Activated T-cell treated with anti-CD3 and anti-CD28 coated beads for 48 hours (primary cell): ENCODE data around the gene UPF2.
"Not testable (repeated sequence)": the region's sequence is repeated elsewhere in the genome, so short reads cannot be mapped to it uniquely, and the experiment has no call there.

Source experiments
- DNase-seq: peaks from one replicate; pipeline ENCODE4 v3.0.0-alpha.2; 2020; ENCODE audit warnings: low read depth

Gene UPF2

GRCh38 chr10:11901833-11902475 is 140.7 kb downstream of the UPF2 start:
- DNase-seq: no peak

- DNase-seq: no peak
Observed at GRCh38 chr10:11901454-11901832, 141.2 kb downstream of the UPF2 start.

GRCh38 chr10:11901036-11901301 is 141.6 kb downstream of the UPF2 start:
- no peak for DNase-seq

- no peak for DNase-seq
Observed at GRCh38 chr10:11899067-11899876, 143.3 kb downstream of the UPF2 start.

- DNase-seq: no peak
Observed at GRCh38 chr10:11898372-11899066, 144.1 kb downstream of the UPF2 start.

DNA sequence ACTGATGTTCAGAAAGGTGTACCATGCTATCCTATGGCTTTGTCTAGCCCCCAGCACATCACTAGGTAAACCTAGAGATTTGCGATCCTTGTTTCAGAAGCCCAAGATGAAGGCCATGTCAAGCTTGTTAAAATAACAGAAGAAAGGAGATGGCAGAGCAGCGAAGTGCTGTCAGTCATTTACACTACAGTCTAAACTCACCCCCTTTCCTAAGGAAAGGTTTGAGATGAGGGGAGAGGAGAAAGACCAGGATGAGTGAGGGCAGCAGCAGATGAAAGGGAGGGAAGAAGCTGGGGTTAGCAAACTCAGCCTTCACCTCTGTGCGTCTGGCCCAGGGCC is 144.6 kb downstream of the UPF2 start:
- DNase-seq: no peak

- DNase-seq: no peak
Observed at GRCh38 chr10:11896549-11897200, 145.9 kb downstream of the UPF2 start.

DNA sequence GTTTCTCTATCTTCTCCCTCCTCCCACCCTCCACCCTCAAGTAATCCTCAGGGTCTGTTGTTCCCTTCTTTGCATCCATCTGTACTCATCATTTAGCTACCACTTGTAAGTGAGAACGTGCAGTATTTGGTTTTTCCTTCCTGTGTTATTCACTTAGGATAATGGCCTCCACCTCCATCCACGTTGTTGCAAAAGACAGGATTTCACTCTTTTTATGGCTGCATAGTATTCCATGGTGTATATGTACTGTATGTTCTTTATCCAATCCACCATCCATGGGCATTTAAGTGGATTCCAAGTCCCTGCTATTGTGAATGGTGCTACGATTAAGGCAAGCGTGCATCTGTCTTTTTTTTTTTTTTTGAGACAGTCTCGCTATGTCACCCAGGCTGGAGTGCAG is 147.0 kb downstream of the UPF2 start:
- DNase-seq: no peak

- no peak for DNase-seq
Observed at GRCh38 chr10:11895108-11895466, 147.5 kb downstream of the UPF2 start.

GRCh38 chr10:11894381-11895107 is 148.1 kb downstream of the UPF2 start:
- no peak for DNase-seq

GRCh38 chr10:11893749-11894278 is 148.8 kb downstream of the UPF2 start:
- no peak for DNase-seq

GRCh38 chr10:11891776-11892486 is 150.7 kb downstream of the UPF2 start:
- DNase-seq: no peak

GRCh38 chr10:11889263-11889662 is 153.3 kb downstream of the UPF2 start:
- DNase-seq: not testable (repeated sequence)

DNA sequence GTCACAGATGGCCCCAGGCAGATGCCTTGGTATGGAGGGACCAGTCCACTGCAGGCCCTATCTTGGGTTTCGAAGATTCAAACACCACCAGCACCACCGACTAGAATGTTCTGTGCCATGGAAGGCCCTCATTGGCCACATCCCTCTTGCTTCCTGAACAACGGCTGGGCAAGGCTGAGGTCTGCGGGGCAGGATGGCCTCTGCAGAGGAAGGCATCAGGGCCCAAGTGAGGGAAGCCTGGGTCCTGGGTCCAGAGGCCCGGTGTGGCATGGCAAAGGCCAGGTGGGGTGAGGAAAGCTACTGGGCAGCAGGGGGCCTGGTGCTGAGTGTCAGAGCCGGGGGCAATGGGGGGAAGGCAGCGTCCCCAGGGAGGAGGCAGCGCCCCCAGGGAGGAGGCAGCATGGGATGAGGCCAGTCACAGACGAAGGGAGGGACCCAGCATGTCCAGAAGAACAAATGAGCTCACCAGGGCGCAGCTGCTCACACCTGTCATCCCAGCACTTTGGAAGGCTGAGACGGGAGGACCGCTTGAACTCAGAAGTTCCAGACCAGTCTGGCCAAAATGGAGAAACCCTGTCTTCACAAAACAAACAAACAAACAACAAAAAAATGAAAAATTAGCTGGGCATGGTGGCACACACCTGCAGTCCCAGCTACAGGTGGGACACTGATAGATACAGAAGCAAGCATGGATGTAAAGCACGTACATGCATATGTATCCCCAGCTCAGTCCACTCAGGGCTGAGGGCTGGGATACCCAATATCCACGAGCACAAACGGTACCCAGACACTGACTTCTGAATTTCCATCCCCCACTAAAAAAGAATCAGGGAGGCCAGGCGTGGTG is 155.0 kb downstream of the UPF2 start:
- DNase-seq: no peak

DNA sequence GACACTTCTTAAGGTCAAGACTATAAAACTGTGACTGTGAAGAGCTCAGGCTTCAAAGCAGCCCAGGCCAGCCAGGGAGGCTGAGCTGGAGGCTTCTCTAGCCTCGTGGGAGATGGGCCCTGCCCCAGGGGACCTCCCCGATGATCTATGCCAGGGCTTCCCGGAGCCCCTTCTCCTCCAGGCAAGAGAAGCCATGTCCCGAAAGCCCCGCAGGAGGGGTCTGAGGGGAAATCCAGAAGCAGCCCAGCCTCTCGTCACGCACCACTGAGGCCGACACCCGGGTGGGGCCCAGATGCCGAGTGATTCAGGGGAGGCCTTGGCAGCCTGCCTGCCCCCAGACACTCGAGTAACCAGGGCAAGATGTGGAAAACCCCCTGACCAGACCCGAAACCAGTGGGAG is 155.8 kb downstream of the UPF2 start:
- no peak for DNase-seq

DNA sequence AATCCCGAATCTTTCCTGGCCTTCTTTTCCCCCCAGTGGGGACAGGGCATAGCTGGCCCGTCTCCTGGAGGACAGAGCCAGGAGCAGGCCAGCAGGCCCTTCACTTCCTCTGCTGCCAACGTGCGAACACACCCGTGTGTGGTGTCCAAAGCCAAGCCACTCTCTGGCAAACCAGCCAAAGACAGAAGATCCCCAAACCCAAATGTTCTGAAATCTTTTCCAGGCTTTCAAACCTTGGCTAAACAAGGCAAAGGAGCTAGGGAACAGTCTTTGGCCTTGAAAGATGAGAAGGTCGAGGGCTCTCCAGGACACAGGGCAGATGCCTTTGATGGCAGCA is 156.5 kb downstream of the UPF2 start:
- no peak for DNase-seq

DNA sequence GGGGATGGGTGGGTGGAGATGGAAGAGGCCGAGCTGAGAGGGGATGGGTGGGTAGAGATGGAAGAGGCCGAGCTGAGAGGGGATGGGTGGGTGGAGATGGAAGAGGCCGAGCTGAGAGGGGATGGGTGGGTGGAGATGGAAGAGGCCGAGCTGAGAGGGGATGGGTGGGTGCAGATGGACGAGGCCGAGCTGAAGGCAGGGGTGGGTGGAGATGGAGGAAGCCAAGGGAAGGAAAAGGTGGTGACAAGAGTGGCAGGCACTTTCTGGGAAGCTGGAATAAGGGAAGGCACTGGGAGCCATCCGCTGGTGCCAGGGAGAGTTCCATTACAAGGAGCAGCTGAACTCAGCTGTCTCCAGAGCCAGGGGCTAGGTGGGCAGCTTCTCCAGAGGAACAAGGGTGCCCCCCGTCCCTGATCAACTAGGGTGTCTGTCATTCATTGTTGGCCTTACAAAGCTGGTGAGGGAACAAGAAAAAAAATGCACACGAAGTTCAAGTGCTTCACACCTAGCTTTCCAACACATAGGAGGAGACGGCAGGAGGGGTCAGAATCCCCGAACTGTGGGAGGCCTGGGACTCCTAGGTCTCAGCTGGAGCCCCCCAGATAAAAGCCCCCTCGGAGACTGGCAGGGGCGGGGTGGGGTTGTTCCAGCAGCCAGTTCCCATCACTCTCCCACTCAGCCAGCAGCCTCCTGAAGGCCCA is 157.0 kb downstream of the UPF2 start:
- no peak for DNase-seq

GRCh38 chr10:11884706-11885423 is 157.7 kb downstream of the UPF2 start:
- DNase-seq: no peak

DNA sequence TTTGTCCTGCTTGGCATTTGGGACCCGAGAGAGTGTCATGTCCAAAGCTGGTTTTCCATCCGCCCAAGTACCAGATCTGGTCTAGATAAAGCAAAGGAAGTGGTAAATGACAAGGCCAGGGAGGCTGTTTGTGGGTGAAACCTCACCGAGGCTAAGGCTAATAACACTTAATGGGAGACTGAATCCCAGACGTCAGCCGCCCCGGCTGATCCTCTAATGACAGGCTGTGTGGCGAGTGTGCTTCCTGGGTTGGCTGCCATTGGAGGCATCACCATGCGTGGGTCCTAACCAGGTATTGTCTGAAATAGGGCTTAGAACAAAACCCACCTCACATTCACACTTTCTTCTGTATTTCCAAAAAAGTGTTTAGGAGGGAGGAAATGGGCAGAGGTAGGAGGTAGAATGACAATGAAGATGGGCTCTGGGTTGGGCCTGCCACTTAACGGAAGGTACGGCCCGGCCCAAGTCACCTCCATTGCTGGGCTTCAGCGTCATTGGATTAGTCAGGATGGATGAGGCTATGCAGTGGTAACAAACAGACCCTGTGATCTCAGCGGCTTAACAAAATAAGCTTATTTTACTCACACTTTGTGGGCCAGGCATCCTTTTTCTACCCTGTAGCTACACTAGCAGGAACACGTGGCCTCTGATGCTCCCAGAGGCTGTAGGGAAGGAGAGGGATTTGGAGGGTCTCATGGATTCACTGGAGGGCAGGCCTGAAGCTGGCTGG is 159.8 kb downstream of the UPF2 start:
- no peak for DNase-seq
